Neural cell (in vitro differentiated cells): Measurements from ENCODE around the gene RAD9B. TPM values are rescaled to one million over a fixed set of nuclear protein-coding genes. Genes with fewer than 3 reads are reported as not detected.

Experiments
- H2AFZ ChIP-seq: fragments of 200-600, 300-800 bp; sonication (generic), shearing (Covaris generic); 2 replicates; pipeline ENCODE4 v1.6.0; 2014; ENCODE audit warnings: low read depth, mild to moderate bottlenecking, antibody characterized with exemption, low read length, moderate library complexity
- H3F3A ChIP-seq: fragments of 200-600 bp; shearing (Covaris generic); 2 replicates; pipeline ENCODE4 v1.6.1; 2016; ENCODE audit warnings: mild to moderate bottlenecking, moderate library complexity, mixed read lengths, antibody characterized with exemption, low read length; ENCODE audit not compliant: insufficient read depth, poor library complexity, severe bottlenecking
- H3K27ac ChIP-seq: fragments of 200-600, 300-800 bp; sonication (generic), shearing (Covaris generic); 2 replicates; pipeline ENCODE4 v1.5.1; 2014; ENCODE audit warnings: mild to moderate bottlenecking, low read length, moderate library complexity
- H3K27me3 ChIP-seq: fragments of 300-800, 200-600 bp; sonication (generic), shearing (Covaris generic); 2 replicates; pipeline ENCODE4 v1.6.0; 2014; ENCODE audit warnings: mild to moderate bottlenecking, low read depth, low read length, moderate library complexity; ENCODE audit not compliant: insufficient read depth
- H3K36me3 ChIP-seq: fragments of 300-800, 200-600 bp; sonication (generic), shearing (Covaris generic); 2 replicates; pipeline ENCODE4 v1.5.1; 2014; ENCODE audit warnings: mild to moderate bottlenecking, antibody characterized with exemption, low read length, moderate library complexity; ENCODE audit not compliant: insufficient read depth
- H3K4me2 ChIP-seq: fragments of 300-800, 200-600 bp; sonication (generic), shearing (Covaris generic); 2 replicates; pipeline ENCODE4 v1.6.0; 2014; ENCODE audit warnings: mild to moderate bottlenecking, low read length
- H3K4me3 ChIP-seq: fragments of 300-800, 200-600 bp; sonication (generic), shearing (Covaris generic); 2 replicates; pipeline ENCODE4 v1.5.1; 2014; ENCODE audit warnings: mild to moderate bottlenecking, low read length, moderate library complexity
- H3K79me2 ChIP-seq: fragments of 200-600 bp; shearing (Covaris generic); replicated peaks from 2 replicates; pipeline ENCODE4 v1.6.0; 2014; ENCODE audit warnings: mild to moderate bottlenecking, low read length, moderate library complexity; ENCODE audit not compliant: insufficient read depth
- H3K9ac ChIP-seq: fragments of 300-800, 200-600 bp; sonication (generic), shearing (Covaris generic); 2 replicates; pipeline ENCODE4 v1.6.1; 2016; ENCODE audit warnings: mild to moderate bottlenecking, low read length, mixed read lengths
- H3K9me2 ChIP-seq: fragments of 200-600 bp; shearing (Covaris generic); 2 replicates; pipeline ENCODE4 v1.6.1; 2016; ENCODE audit warnings: mild to moderate bottlenecking, low read length, mixed read lengths; ENCODE audit not compliant: insufficient read depth
- H3K9me3 ChIP-seq: fragments of 200-600, 300-800 bp; sonication (generic), shearing (Covaris generic); 2 replicates; pipeline ENCODE4 v1.6.1; 2016; ENCODE audit warnings: mild to moderate bottlenecking, mixed run types, low read length, moderate library complexity, mixed read lengths
- H4K20me1 ChIP-seq: fragments of 200-600 bp; shearing (Covaris generic); 2 replicates; pipeline ENCODE4 v1.6.1; 2016; ENCODE audit warnings: mild to moderate bottlenecking, mixed run types; ENCODE audit not compliant: insufficient read depth
- CTCF ChIP-seq: fragments of 450-650 bp; IDR thresholded peaks from 2 replicates; pipeline ENCODE4 v1.5.1; 2014; ENCODE audit warnings: antibody characterized with exemption, mild to moderate bottlenecking, moderate library complexity; ENCODE audit not compliant: poor library complexity, severe bottlenecking
- EP300 ChIP-seq: fragments of 450-650 bp; conservative IDR thresholded peaks from 2 replicates; pipeline ENCODE4 v1.6.1; 2014; ENCODE audit warnings: antibody characterized with exemption, mild to moderate bottlenecking, moderate library complexity; ENCODE audit not compliant: poor library complexity, severe bottlenecking
- EZH2 ChIP-seq: fragments of 200-600, 300-800 bp; shearing (Covaris generic), sonication (generic); IDR thresholded peaks from 2 replicates; pipeline ENCODE4 v1.6.1; 2014; ENCODE audit warnings: antibody characterized with exemption, low read length, borderline replicate concordance, mild to moderate bottlenecking; ENCODE audit not compliant: insufficient read depth, poor library complexity, severe bottlenecking
- MXI1 ChIP-seq: fragments of 450-650 bp; conservative IDR thresholded peaks from 2 replicates; pipeline ENCODE4 v1.6.1; 2014; ENCODE audit warnings: antibody characterized with exemption, mild to moderate bottlenecking; ENCODE audit not compliant: poor library complexity, severe bottlenecking
- POLR2AphosphoS5 ChIP-seq: IDR thresholded peaks from 2 replicates; pipeline ENCODE4 v1.6.1; 2012
- RAD21 ChIP-seq: fragments of 450-650 bp; conservative IDR thresholded peaks from 2 replicates; pipeline ENCODE4 v1.6.1; 2014; ENCODE audit warnings: antibody characterized with exemption, mild to moderate bottlenecking, moderate library complexity
- SMC3 ChIP-seq: fragments of 450-650 bp; conservative IDR thresholded peaks from 2 replicates; pipeline ENCODE4 v1.6.1; 2014; ENCODE audit warnings: antibody characterized with exemption, mild to moderate bottlenecking, moderate library complexity; ENCODE audit not compliant: poor library complexity
- TAF1 ChIP-seq: IDR thresholded peaks from 2 replicates; pipeline ENCODE4 v1.6.1; 2012; ENCODE audit warnings: low read depth
- polyA plus RNA-seq: library from polyadenylated mRNA; depleted of rRNA; stranded (reverse); fragments of >200 nt; gene quantifications from 2 replicates; pipeline ENCODE4 v1.2.3, GENCODE V29; 2014
- TF ChIP-seq, protein P1 (sequence below): IDR thresholded peaks from 2 replicates; pipeline ENCODE4 v1.6.1; 2012; ENCODE audit warnings: borderline replicate concordance

The RAD9B gene
- polyA plus RNA-seq, 1 donor from 2014 or later: 0.90 TPM

DNA sequence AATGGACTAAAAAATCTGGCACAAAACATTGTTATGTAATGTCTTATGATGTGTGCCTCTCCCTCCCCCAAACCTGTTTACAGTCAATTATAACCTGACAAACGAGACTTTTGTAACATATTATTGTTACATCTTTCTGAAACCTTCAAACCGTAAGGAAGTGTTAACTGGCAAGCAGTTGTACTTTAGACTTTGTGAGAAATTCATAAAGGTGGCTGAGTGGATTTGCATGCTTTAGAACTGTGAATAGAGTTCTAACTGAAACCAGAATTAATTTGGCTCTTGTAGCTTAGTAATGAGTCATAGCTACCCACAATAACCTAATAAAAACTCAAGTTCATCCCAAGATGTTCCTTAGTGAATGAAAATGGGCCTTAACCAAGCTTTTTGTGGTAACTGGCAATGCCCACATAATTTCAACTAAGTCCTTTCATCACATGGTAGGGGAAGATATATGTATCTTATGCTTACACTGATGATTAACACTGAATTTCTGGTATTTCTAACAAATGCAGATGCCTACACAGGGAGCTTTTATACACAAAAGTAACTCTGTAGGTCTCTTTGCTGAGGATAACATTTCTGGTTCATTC is 29.7 kb downstream of the RAD9B start:
- Histone ChIP-seq H3K4me2 (no peak overlapping the region), H2AFZ (no peak overlapping the region), H3K9me2 (no peaks in the 10 kb centered on the region), H3K27ac (no peak overlapping the region), H3F3A (no peaks in the 10 kb centered on the region), H3K9me3 (no peaks in the 10 kb centered on the region), H4K20me1 (no peaks in the 10 kb centered on the region), H3K9ac (no peak overlapping the region), H3K36me3 (no peaks in the 10 kb centered on the region), H3K27me3 (no peaks in the 10 kb centered on the region), H3K79me2 (no peaks in the 10 kb centered on the region), H3K4me3 (no peak overlapping the region)
- TF ChIP-seq EP300 (no peak), RAD21 (no peak), CTCF (no peak), MXI1 (no peak), POLR2AphosphoS5 (no peak), TAF1 (no peak), SMC3 (no peak), EZH2 (no peak)
- TF ChIP-seq, protein P1, sequence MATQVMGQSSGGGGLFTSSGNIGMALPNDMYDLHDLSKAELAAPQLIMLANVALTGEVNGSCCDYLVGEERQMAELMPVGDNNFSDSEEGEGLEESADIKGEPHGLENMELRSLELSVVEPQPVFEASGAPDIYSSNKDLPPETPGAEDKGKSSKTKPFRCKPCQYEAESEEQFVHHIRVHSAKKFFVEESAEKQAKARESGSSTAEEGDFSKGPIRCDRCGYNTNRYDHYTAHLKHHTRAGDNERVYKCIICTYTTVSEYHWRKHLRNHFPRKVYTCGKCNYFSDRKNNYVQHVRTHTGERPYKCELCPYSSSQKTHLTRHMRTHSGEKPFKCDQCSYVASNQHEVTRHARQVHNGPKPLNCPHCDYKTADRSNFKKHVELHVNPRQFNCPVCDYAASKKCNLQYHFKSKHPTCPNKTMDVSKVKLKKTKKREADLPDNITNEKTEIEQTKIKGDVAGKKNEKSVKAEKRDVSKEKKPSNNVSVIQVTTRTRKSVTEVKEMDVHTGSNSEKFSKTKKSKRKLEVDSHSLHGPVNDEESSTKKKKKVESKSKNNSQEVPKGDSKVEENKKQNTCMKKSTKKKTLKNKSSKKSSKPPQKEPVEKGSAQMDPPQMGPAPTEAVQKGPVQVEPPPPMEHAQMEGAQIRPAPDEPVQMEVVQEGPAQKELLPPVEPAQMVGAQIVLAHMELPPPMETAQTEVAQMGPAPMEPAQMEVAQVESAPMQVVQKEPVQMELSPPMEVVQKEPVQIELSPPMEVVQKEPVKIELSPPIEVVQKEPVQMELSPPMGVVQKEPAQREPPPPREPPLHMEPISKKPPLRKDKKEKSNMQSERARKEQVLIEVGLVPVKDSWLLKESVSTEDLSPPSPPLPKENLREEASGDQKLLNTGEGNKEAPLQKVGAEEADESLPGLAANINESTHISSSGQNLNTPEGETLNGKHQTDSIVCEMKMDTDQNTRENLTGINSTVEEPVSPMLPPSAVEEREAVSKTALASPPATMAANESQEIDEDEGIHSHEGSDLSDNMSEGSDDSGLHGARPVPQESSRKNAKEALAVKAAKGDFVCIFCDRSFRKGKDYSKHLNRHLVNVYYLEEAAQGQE: no peak

DNA sequence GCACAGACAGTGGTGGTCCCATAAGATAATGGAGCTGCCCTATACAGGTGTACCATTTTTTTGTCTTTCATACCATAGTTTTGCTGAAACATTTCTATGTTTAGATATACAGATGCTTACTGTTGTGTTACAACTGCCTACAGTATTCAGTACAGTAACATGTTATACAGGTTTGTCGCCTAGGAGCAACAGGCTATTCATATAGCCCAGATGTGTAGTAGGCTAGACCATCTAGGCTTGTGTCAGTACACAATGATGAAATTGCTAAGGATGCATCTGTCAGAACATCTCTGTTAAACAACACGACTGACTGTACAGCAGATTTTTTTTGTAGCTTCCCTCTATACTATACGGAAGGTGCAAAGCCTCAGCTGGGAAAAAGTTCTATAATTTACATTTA is 30.5 kb downstream of the RAD9B start:
- H3K4me2 ChIP-seq: no peak overlapping the region
- H3K4me3 ChIP-seq: no peak overlapping the region
- H3K9ac ChIP-seq: no peak overlapping the region
- no peaks in the 10 kb centered on the region for H3K9me3 ChIP-seq
- H3K79me2 ChIP-seq: no peaks in the 10 kb centered on the region
- no peak overlapping the region for H2AFZ ChIP-seq
- no peaks in the 10 kb centered on the region for H3K27me3 ChIP-seq
- H3K27ac ChIP-seq: no peak overlapping the region
- TF ChIP-seq CTCF: no peak
- TF ChIP-seq EZH2: no peak
- TF ChIP-seq SMC3: no peak
- no peak for TF ChIP-seq MXI1
- no peaks in the 10 kb centered on the region for H3K9me2 ChIP-seq
- no peaks in the 10 kb centered on the region for H3F3A ChIP-seq
- H4K20me1 ChIP-seq: no peaks in the 10 kb centered on the region
- H3K36me3 ChIP-seq: no peaks in the 10 kb centered on the region
